Duodenal mucosa (tissue), 2 donors: ENCODE data around the gene CRY2.
A peak's percentile ranks its signal among the peaks of the same experiment; 100 is the strongest.

ENCODE experiments used
- H3K27ac ChIP-seq: one replicate; pipeline ENCODE4 v1.7.0; 2013; ENCODE audit warnings: low read depth, low read length
- H3K27me3 ChIP-seq, 2 donors: one replicate each; pipeline ENCODE4 v1.7.0; 2013; ENCODE audit warnings: low read length in 2 of 2, control low read depth in 1 of 2; ENCODE audit not compliant: insufficient read depth in 2 of 2, control insufficient read depth in 1 of 2
- H3K36me3 ChIP-seq, 2 donors: one replicate each; pipeline ENCODE4 v1.7.0; 2013; ENCODE audit warnings: low read length in 2 of 2, control low read depth in 1 of 2; ENCODE audit not compliant: insufficient read depth in 2 of 2, control insufficient read depth in 1 of 2
- H3K4me1 ChIP-seq, 2 donors: one replicate each; pipeline ENCODE4 v1.7.0; 2013; ENCODE audit warnings: low read length in 2 of 2, control low read depth in 1 of 2; ENCODE audit not compliant: insufficient read depth in 2 of 2, control insufficient read depth in 1 of 2
- H3K4me3 ChIP-seq, 2 donors: one replicate each; pipeline ENCODE4 v1.7.0; 2013; ENCODE audit warnings: low read length in 2 of 2, low read depth in 1 of 2
- H3K9ac ChIP-seq, 2 donors: one replicate each; pipeline ENCODE4 v1.7.0; 2013; ENCODE audit warnings: low read length in 2 of 2, low read depth in 1 of 2
- H3K9me3 ChIP-seq, 2 donors: one replicate each; pipeline ENCODE4 v1.7.0; 2013; ENCODE audit warnings: low read length in 2 of 2, control low read depth in 1 of 2; ENCODE audit not compliant: control insufficient read depth in 1 of 2

CRY2 gene

DNA sequence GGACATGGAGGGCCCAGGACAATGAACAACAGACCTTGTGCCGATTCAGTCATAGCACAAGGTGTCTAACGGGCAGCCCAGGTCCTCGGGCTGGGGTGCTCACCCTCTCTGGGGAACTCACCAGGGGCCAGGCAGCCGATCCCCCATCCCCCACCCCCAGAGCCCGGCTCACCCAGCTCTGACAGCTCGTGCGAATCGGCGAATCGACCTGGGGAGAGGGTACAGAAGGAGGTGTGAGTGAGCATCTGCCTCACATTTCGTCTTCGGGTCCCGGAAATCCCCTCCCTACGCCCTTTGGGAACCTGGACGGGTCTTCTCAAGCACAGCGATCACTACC is 70.0 kb downstream of the CRY2 start:
- peak overlapping the region; percentile 90 for H3K27ac ChIP-seq

DNA sequence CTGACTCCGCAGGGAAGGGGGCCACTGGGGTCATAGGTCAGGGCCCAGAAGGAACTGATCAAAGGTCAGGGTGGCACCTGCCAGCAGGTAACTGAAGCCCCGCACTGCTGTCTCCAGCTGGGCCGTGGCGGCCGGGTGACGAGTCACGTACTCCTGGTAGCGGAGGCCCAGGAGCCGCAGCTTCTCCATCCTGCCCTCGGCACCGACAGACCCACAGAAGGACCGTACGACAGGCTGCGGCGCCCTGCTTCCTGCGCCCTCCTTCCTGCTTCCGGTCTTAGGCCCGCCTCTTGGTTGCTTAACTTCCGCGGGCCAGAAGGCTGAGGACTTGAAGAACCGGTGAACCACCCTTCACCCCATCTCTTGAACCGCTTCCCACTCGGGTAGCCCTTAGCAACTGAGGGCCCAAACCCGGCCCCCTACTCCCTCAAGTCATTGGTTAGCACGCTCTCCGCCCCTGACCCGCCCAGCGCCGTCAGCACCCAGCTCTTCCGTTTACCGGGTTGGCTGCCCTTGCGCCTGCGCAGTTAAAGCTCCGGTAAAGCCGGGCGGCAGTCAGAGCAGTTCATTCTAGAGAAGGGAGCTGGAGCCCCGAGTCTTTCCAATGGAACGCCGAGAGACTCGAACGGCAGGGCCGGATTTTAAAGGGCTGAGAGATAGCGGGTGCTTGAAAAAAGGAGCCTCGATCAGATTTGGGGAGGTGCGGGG is 70.5 kb downstream of the CRY2 start, which contains the start of gene PEX16:
Gene PEX16 (minus strand): TSS at position 255 of the 708 bp plus-strand sequence. CDS start 66 bp downstream, at position 189.
- H3K27me3 ChIP-seq, result peaks cover 0 to 3% of the 10 kb centered on the region in 2 donors
- H3K4me3 ChIP-seq, result peak within 1 kb of the TSS; percentile 87 to 97
- H3K27ac ChIP-seq, result peak within 1 kb of the TSS; percentile 90
- H3K4me1 ChIP-seq, result peaks cover 15 to 22% of the 10 kb centered on the region in 2 donors
- H3K9me3 ChIP-seq, result no peaks in the 10 kb centered on the region
- peaks cover 23 to 36% of the 10 kb centered on the region in 2 donors for H3K36me3 ChIP-seq
- peak within 1 kb of the TSS; percentile 89 for H3K9ac ChIP-seq

More for the DNA sequence above, 70.0 kb downstream of the CRY2 start:
- Histone ChIP-seq H3K4me1 (peaks cover 15 to 22% of the 10 kb centered on the region in 2 donors), H3K9ac (peak overlapping the region; percentile 87 to 89), H3K4me3 (peak overlapping the region; percentile 87 to 97), H3K27me3 (no peaks in the 10 kb centered on the region), H3K9me3 (no peaks in the 10 kb centered on the region), H3K36me3 (peaks cover 23 to 40% of the 10 kb centered on the region in 2 donors)

DNA sequence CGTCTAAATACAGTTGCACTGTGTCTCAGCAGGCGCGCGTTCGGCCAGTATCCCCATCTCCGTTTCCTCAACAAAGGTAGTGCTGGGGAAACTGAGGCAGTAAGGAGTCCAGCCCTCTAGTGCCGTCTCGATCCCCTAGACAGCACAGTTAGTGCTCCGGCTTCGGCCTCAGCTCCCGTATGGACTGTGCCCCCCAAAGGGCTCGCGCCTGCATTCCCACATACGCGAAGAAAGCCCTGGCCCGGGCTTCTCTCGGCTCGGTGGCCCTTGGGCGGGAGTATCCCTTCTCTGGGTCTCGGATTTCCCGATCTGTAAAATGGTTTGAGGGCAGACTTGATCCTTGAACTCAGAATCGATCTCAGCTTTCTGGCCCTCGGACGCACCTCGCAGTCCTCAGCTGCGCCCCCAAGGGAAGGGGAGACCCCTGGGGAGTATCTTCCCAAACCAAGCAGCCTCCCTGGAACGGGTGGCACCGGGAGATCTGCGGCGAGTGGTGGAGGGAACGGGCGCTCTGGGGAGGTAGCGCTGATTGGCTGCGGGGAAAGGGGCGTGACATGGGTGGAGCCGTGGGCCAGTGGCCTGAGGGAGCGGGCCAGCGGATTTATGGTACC is 71.2 kb downstream of the CRY2 start:
- H3K4me1 ChIP-seq, result peaks cover 15 to 27% of the 10 kb centered on the region in 2 donors
- peaks cover 6 to 9% of the 10 kb centered on the region in 2 donors for H3K27me3 ChIP-seq
- H3K9ac ChIP-seq, result peak overlapping the region; percentile 89
- H3K4me3 ChIP-seq, result peak overlapping the region; percentile 87 to 97
- peak overlapping the region; percentile 59 for H3K27ac ChIP-seq
- H3K36me3 ChIP-seq, result peaks cover 19 to 30% of the 10 kb centered on the region in 2 donors
- no peaks in the 10 kb centered on the region for H3K9me3 ChIP-seq

DNA sequence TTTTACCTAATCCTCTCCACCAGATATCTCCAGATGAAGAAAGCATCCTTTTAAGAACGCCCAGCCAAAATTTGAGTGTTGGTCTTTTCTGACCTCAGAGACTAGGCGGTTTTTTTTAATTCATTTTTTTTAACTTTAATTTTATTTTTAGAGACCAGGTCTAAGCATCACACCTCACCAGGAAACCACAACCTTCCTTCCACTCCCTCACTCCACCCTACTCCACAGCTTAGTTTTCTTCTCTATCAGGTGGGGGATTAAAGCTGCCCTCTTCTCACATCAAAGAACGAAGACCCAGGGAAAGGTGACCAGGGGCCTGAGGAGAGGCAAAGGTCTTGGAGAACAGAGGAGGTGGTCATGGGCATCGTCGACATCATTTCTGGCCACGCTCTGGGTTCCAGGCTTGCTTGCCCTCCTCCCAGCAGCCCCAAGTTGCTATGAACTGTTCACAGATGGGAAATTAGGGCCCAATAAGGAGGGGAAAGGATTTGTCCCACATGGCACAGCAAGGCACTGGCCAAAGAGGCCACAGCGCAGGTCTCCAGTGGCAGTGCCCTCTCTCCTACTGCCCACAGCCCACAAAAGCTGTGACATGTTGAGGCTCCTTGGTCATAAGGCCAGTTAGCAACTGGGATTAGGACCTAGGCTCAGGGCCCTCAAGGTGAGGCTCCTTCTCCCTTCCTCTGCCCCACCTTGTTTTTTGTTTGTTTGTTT is 71.8 kb downstream of the CRY2 start:
- H3K4me1 ChIP-seq, result peaks cover 15 to 27% of the 10 kb centered on the region in 2 donors
- H3K9ac ChIP-seq, result peak overlapping the region; percentile 89

DNA sequence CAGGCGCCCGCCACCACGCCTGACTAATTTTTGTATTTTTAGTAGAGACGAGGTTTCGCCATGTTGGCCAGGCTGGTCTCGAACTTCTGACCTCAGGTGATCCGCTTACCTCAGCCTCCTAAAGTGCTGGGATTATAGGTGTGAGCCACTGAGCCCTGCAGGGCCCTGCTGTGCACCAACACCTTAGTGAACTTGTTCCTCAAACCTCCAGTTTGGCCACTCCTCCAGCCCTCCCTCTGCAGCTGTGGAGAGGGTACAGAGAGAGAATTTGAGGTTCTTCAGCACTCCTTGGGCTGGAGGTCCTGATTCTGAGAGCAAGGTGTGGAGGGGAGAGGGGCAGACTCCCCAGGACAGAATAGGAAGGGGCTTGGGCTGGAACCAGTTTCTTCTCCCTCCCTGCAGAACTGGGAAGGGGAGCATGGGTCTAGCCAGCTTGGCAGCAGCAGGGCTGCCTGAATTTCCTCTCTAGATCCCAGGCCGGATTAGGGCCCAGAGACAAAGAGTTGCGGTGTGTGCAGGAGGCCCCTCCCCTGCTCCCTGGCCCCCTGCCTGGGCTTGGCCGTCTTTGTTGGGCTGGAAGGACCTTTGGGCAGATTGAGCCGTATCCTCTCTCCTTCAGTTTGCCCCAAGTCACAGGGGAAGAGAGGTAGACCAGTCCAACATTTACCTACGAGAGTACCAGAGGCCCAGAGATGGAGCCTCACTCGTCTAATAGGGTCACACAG is 72.7 kb downstream of the CRY2 start:
- H3K27me3 ChIP-seq, result peaks cover 7 to 10% of the 10 kb centered on the region in 2 donors
- H3K36me3 ChIP-seq, result peaks cover 6 to 14% of the 10 kb centered on the region in 2 donors
- no peaks in the 10 kb centered on the region for H3K9me3 ChIP-seq
- H3K4me1 ChIP-seq, result peaks cover 15 to 27% of the 10 kb centered on the region in 2 donors
- H3K27ac ChIP-seq, result no peak overlapping the region
- H3K4me3 ChIP-seq, result no peak overlapping the region
- no peak overlapping the region for H3K9ac ChIP-seq

More for the DNA sequence above, 71.8 kb downstream of the CRY2 start:
- Histone ChIP-seq H3K27ac (no peak overlapping the region), H3K9me3 (no peaks in the 10 kb centered on the region), H3K36me3 (peaks cover 15 to 23% of the 10 kb centered on the region in 2 donors), H3K4me3 (peak overlapping the region; percentile 87 to 97), H3K27me3 (peaks cover 7 to 10% of the 10 kb centered on the region in 2 donors)

DNA sequence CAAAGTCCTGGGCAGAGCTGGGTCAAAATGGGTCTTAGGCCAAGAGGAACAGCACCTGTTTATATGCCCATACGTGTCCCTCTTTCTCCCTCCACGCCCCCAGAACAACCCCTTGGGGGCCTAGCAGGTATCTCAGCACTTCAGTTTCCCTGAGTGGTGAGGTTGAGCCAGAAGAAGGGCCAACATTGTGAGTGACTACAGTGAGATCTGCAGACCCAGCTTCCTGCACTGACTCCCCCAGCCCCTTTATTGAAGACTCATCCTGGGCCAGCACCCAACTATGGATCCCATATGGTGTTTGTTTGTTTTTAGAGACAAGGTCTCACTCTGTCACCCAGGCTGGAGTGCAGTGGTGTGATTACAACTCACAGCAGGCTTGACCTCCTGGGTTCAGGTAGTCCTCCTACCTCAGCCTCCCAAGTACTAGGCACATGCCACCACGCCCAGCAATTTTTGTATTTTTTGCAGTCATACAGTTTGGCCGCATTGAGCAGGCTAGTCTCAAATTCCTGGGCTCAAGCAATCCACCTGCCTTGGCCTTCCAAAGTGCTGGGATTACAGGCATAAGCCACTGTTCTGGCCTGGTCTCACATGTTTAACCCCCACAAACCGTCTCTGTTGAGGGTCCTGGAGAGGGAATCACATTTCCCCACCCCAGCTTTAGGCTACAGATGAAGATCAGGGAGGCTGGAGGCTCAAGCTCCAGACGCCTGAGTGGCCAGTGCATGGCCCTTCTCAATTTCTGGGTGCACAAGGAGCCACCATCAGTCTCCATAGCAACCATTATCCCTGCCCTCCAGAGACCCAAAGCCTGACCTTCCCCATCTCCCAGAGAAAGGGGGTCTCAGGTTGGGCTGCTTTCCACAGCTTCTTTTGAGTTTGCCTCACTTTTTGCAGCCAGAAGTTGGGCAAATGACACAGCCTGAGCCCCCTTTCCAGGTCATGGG is 73.5 kb downstream of the CRY2 start:
- Histone ChIP-seq H3K27ac (no peak overlapping the region), H3K27me3 (peaks cover 7 to 10% of the 10 kb centered on the region in 2 donors), H3K4me3 (no peak overlapping the region), H3K4me1 (peaks cover 15 to 26% of the 10 kb centered on the region in 2 donors), H3K9me3 (no peaks in the 10 kb centered on the region), H3K9ac (no peak overlapping the region), H3K36me3 (peaks cover 0 to 6% of the 10 kb centered on the region in 2 donors)

DNA sequence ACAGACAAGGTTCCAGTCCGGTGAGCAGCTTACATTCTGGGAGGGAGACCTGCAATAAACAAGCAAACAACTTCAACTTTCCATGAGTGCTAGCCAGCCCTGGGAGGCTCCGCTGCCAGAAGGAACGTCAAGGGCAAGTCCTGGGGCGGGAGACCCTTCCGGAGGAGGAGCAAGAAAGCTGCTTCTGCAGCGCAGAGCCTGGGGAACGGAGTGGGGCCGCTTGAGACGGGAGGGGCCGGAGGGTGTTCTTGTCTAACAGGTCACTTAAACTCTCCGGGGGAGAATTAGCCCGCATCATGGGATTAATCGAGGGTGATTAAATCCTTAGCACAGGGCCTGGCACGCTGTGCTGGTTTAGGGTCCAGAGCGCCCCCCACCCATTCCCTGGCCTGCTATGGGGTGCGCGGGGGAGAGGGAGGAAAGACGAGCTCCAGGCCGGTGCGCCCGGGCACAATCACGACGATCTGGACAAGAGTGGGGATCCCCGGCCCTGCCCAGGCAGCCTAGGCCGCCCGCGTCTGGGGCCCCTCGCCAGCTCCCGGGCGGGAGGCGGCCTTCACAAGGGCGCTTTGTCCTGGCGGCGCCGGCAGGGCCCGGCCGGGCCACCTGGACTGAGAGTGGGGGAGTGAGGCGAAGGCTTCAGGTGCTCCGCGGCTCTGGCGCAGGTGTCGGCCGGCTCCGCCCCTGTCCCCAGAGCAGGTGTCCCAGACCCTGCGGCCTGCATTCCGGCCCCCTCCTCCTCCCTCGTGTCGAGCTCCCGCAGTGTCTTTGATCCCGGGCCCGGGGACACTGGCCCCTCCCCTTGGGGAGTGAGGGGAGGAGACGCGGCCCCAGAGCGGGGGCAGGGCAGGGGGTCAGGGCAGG is 74.5 kb downstream of the CRY2 start:
- Histone ChIP-seq H3K36me3 (no peaks in the 10 kb centered on the region), H3K4me3 (peak overlapping the region; percentile 29 to 45), H3K9ac (no peak overlapping the region), H3K9me3 (no peaks in the 10 kb centered on the region), H3K27ac (peak overlapping the region; percentile 22), H3K27me3 (peaks cover 7 to 10% of the 10 kb centered on the region in 2 donors), H3K4me1 (peaks cover 7 to 17% of the 10 kb centered on the region in 2 donors)

DNA sequence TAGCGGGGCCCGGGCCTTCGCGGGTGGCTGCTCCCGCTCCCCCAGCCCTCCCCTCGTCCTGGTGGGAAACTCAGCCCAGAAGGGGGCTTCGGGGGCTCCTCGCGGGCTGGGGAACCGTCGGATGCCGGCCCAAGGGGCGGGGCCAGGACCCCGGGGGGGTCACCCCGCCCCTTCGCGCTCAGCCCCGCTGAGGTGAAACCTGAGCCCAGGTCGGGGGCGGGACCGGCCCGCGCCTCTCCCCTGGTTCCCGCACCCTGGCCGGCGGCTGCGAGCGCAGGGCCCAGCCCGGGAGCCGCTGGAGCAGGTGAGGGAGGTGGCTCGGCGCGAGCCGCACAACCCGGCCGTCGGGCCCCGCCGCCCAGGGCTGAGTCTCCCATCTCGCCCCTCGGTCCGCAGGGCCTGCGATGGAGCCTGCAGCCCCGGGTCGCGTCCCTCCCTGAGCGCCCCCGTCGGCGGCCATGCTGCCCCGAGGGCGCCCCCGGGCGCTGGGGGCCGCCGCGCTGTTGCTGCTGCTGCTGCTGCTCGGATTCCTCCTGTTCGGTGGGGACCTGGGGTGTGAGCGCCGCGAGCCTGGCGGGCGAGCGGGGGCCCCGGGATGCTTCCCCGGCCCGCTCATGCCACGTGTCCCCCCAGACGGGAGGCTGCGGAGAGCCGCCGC is 75.3 kb downstream of the CRY2 start, which contains the start of gene LARGE2:
Gene LARGE2 (plus strand): TSS at position 232 of the 658 bp plus-strand sequence. CDS start 227 bp downstream, at position 459.
- Histone ChIP-seq H3K27me3 (peaks cover 7 to 10% of the 10 kb centered on the region in 2 donors), H3K4me1 (peaks cover 5 to 10% of the 10 kb centered on the region in 2 donors), H3K36me3 (no peaks in the 10 kb centered on the region), H3K9me3 (no peaks in the 10 kb centered on the region), H3K9ac (no peak within 1 kb of the TSS), H3K27ac (peak within 1 kb of the TSS; percentile 22), H3K4me3 (peak within 1 kb of the TSS; percentile 35 to 45)
